ENCODE measurements around the gene FAM227A.

GRCh38 chr22:38638728-38639127 lies 17.5 kb downstream of the FAM227A start:
- no peak for TF ChIP-seq FOS (IDR thresholded peaks at IDR 0.05; ENCODE audit: borderline replicate concordance, insufficient read depth, low read length)
- TF ChIP-seq, protein P1, sequence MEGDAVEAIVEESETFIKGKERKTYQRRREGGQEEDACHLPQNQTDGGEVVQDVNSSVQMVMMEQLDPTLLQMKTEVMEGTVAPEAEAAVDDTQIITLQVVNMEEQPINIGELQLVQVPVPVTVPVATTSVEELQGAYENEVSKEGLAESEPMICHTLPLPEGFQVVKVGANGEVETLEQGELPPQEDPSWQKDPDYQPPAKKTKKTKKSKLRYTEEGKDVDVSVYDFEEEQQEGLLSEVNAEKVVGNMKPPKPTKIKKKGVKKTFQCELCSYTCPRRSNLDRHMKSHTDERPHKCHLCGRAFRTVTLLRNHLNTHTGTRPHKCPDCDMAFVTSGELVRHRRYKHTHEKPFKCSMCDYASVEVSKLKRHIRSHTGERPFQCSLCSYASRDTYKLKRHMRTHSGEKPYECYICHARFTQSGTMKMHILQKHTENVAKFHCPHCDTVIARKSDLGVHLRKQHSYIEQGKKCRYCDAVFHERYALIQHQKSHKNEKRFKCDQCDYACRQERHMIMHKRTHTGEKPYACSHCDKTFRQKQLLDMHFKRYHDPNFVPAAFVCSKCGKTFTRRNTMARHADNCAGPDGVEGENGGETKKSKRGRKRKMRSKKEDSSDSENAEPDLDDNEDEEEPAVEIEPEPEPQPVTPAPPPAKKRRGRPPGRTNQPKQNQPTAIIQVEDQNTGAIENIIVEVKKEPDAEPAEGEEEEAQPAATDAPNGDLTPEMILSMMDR (IDR thresholded peaks at IDR 0.05; ENCODE audit: extremely low read depth in 1 of 2, insufficient read depth in 1 of 2, low read depth in 1 of 2, low read length in 2 of 2): no peak
- no peak for TF ChIP-seq POLR2A (IDR thresholded peaks at IDR 0.05; ENCODE audit: low read depth, low read length)
- TF ChIP-seq MYC (IDR thresholded peaks at IDR 0.05; ENCODE audit: low read depth, low read length): no peak
- TF ChIP-seq EZH2 (IDR thresholded peaks at IDR 0.05; ENCODE audit: borderline replicate concordance, low read depth, low read length, severe bottlenecking): no peak

Measured in endothelial cell of umbilical vein (primary cell).